ENCODE measurements around the gene TRPV2. TPM values are rescaled to one million over a fixed set of nuclear protein-coding genes. Genes with fewer than 3 reads are reported as not detected.

The TRPV2 gene
- total and polyA plus RNA-seq, 2 of the 4 experiments (the other 2 are of a cell fraction) = 30.8 to 32.8 TPM

DNA sequence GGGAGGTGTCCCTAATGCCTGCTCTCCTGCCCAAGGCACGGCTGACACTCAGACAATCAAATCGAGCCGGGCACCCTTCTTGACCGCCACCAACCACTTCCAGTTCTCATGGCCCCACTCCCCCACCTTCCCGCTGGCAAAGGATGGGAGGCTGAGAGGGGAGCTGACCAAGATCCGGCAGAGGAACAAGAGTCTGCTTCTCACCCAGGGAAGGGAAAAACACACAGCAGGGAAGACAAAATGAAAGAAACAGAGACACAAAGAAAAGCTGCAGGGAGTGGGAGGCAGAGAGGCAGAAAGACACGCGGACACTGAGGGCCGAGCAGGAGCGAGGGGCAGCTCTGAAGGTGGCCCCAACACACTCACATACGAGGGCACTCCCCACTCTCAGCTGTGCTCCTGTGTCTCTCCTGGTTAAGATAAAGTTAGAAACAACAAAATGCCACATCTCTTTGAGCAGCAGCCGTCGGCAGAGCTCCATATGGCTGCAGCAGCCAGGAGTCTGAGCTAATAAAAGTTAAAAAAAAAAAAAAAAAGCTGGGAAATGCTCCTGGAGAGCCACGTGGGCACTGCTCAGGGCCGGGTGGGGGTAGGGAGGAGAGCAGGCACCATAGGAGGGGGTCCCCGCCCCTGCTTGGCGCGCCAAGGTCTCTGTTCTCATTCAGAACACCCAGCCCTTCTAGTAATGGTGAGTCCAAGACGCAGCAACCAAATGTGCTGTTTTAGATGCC, 69.2 kb downstream of the TRPV2 start:
- H3K14ac ChIP-seq (replicated peaks; ENCODE audit: low read depth, low read length) = no peak overlapping the region; the same call in 1 of the 2 replicates
- no peaks in the 10 kb centered on the region for H3K9me3 ChIP-seq (ENCODE audit: control insufficient read depth, insufficient read depth, low read length)
- no peak overlapping the region for H3K9ac ChIP-seq (ENCODE audit: low read depth, low read length)
- no peak overlapping the region; the same call in 1 of the 2 replicates for H3K18ac ChIP-seq (ENCODE audit: low read depth, low read length)
- no peak overlapping the region; the same call in 1 of the 2 replicates for H3K4ac ChIP-seq (ENCODE audit: low read depth, low read length)
- H3K4me2 ChIP-seq (ENCODE audit: low read depth, low read length) = peak overlapping the region; percentile 16; the same call in 1 of the 2 replicates
- CTCF ChIA-PET = no interaction called here
- H3K23ac ChIP-seq (ENCODE audit: low read depth, low read length) = 0 out of 2 replicates have a peak overlapping the region, but pooled peaks have one; percentile 80
- no peak overlapping the region for H2BK120ac ChIP-seq (ENCODE audit: low read depth, low read length)
- H3K27me3 ChIP-seq (ENCODE audit: control insufficient read depth, insufficient read depth, low read length) = peaks cover 6% of the 10 kb centered on the region; the same call in 1 of the 2 replicates
- peaks cover 8% of the 10 kb centered on the region for H3K4me1 ChIP-seq (ENCODE audit: control insufficient read depth, insufficient read depth, low read length)
- 60% methylated on average over 2 of the region's 19 CpGs; no CpG with 5 or more reads in 1 of the 2 experiments for WGBS, 2 experiments (ENCODE audit: extremely low coverage in 2 of 2, insufficient read length in 1 of 2)
- no peak overlapping the region for H4K8ac ChIP-seq (ENCODE audit: low read depth in 2 of 2, low read length in 2 of 2)
- H3K56ac ChIP-seq (ENCODE audit: extremely low read depth, insufficient read depth, low read length) = no peak overlapping the region
- dilution Hi-C loops (cut with HindIII; ENCODE audit: low sequenced_read_pairs, unreplicated experiment) = no loop called here
- no peaks in the 10 kb centered on the region for H3K36me3 ChIP-seq (ENCODE audit: control insufficient read depth, insufficient read depth, low read length)
- H3K9me1 ChIP-seq (ENCODE audit: insufficient read depth, low read length) = no peaks in the 10 kb centered on the region; the same call in 1 of the 2 replicates
- POLR2A ChIA-PET (ENCODE audit: unreplicated experiment) = no interaction called here
- no peaks in the 10 kb centered on the region for H3K79me1 ChIP-seq (ENCODE audit: low read depth in 1 of 2, low read length in 2 of 2)
- no peak for DNase-seq
- no peak overlapping the region for H2BK5ac ChIP-seq (ENCODE audit: low read depth, low read length, poor library complexity, severe bottlenecking)
- H3K27ac ChIP-seq (ENCODE audit: insufficient read depth, low read length) = no peak overlapping the region
- no peak overlapping the region for H4K91ac ChIP-seq (ENCODE audit: insufficient read depth, low read depth, low read length)
- in situ Hi-C loops (cut with MboI; ENCODE audit: low sequenced_read_pairs) = no loop called here
- peak overlapping the region; percentile 78 for H2AFZ ChIP-seq (replicated peaks; ENCODE audit: low read length, poor library complexity)
- no peak overlapping the region for H2BK15ac ChIP-seq (ENCODE audit: low read depth, low read length)
- no peak overlapping the region for H3K4me3 ChIP-seq (ENCODE audit: insufficient read depth, low read depth, low read length)
- H2AK9ac ChIP-seq (replicated peaks; ENCODE audit: low read depth, low read length, poor library complexity) = no peak overlapping the region
- no peak overlapping the region for H2AK5ac ChIP-seq (ENCODE audit: low read depth, low read length)
- H4K5ac ChIP-seq (ENCODE audit: low read depth, low read length) = no peak overlapping the region; the same call in 1 of the 2 replicates
- no peak for ATAC-seq (ENCODE audit: low read depth)
- BruUV-seq (replicated peaks) = no TSS peak
- TF ChIP-seq CTCF (conservative IDR thresholded peaks at IDR 0.05; ENCODE audit: low read depth, low read length) (no peak), RAD21 (IDR thresholded peaks at IDR 0.05; ENCODE audit: low read length) (no peak), SMC3 (IDR thresholded peaks at IDR 0.05; ENCODE audit: low read depth, low read length) (no peak), RFX5 (IDR thresholded peaks at IDR 0.05; ENCODE audit: low read depth, low read length) (no peak), POLR2A (IDR thresholded peaks at IDR 0.05; ENCODE audit: low read depth, low read length) (no peak), RCOR1 (IDR thresholded peaks at IDR 0.05; ENCODE audit: insufficient replicate concordance, low read length) (no peak)
- TF ChIP-seq, protein P1, sequence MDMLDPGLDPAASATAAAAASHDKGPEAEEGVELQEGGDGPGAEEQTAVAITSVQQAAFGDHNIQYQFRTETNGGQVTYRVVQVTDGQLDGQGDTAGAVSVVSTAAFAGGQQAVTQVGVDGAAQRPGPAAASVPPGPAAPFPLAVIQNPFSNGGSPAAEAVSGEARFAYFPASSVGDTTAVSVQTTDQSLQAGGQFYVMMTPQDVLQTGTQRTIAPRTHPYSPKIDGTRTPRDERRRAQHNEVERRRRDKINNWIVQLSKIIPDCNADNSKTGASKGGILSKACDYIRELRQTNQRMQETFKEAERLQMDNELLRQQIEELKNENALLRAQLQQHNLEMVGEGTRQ (IDR thresholded peaks at IDR 0.05; ENCODE audit: low read depth, low read length) = no peak
- no peaks in the 10 kb centered on the region for H4K20me1 ChIP-seq (ENCODE audit: insufficient read depth, low read length)
- intact Hi-C loops (cut with micrococcal nuclease) = no loop called here
- H2BK20ac ChIP-seq (ENCODE audit: low read depth, low read length) = no peak overlapping the region

All from IMR-90 (cell line).